Glomerular endothelial cell (primary cell): Measurements from ENCODE around the gene CAMTA1. TPM values are rescaled to one million over a fixed set of nuclear protein-coding genes. Genes with fewer than 3 reads are reported as not detected.
"Not testable (repeated sequence)": the region's sequence is repeated elsewhere in the genome, so short reads cannot be mapped to it uniquely, and the experiment has no call there.

Experiments
- DNase-seq: peaks from one replicate; pipeline ENCODE4 v3.0.0-alpha.2; 2011; ENCODE audit warnings: low read depth, low spot score; ENCODE audit errors: extremely low read depth
- total RNA-seq: library from RNA; depleted of rRNA; stranded (reverse); fragments of >200 nt; gene quantifications from 2 replicates; pipeline ENCODE4 v1.2.3, GENCODE V29; 2015

CAMTA1 gene
- total RNA-seq, 1 donor from 2014 or later = 111 TPM

GRCh38 chr1:6803357-6803756, 18.1 kb downstream of the CAMTA1 start:
- DNase-seq = no peak

GRCh38 chr1:6805004-6805416, 19.8 kb downstream of the CAMTA1 start:
- DNase-seq = no peak

GRCh38 chr1:6807782-6808181, 22.5 kb downstream of the CAMTA1 start:
- no peak for DNase-seq

GRCh38 chr1:6809461-6809860, 24.2 kb downstream of the CAMTA1 start:
- DNase-seq = no peak

- DNase-seq = not testable (repeated sequence)
These were observed 25.0 kb downstream of the CAMTA1 start for GRCh38 chr1:6810146-6810734.

- DNase-seq = no peak
These were observed 26.3 kb downstream of the CAMTA1 start for GRCh38 chr1:6811583-6811982.

- DNase-seq = no peak
These were observed 27.9 kb downstream of the CAMTA1 start for GRCh38 chr1:6813165-6813564.

GRCh38 chr1:6815726-6816125, 30.5 kb downstream of the CAMTA1 start:
- DNase-seq = no peak

GRCh38 chr1:6819246-6820040, 34.2 kb downstream of the CAMTA1 start:
- no peak for DNase-seq

GRCh38 chr1:6820899-6821298, 35.6 kb downstream of the CAMTA1 start:
- no peak for DNase-seq

- DNase-seq = no peak
These were observed 37.5 kb downstream of the CAMTA1 start for GRCh38 chr1:6822530-6823359.

GRCh38 chr1:6823793-6824192, 38.5 kb downstream of the CAMTA1 start:
- no peak for DNase-seq

GRCh38 chr1:6824665-6825368, 39.6 kb downstream of the CAMTA1 start:
- no peak for DNase-seq

GRCh38 chr1:6825828-6826227, 40.6 kb downstream of the CAMTA1 start:
- DNase-seq = no peak

- DNase-seq = no peak
These were observed 41.8 kb downstream of the CAMTA1 start for GRCh38 chr1:6827079-6827478.

GRCh38 chr1:6827630-6828165, 42.4 kb downstream of the CAMTA1 start:
- DNase-seq = no peak

GRCh38 chr1:6831366-6831765, 46.1 kb downstream of the CAMTA1 start:
- no peak for DNase-seq

- DNase-seq = not testable (repeated sequence)
These were observed 46.8 kb downstream of the CAMTA1 start for GRCh38 chr1:6832006-6832405.

- no peak for DNase-seq
These were observed 47.4 kb downstream of the CAMTA1 start for GRCh38 chr1:6832531-6833188.

- DNase-seq = no peak
These were observed 48.5 kb downstream of the CAMTA1 start for GRCh38 chr1:6833804-6834203.
